Measurements from ENCODE around the gene IRF1.
"Not testable (repeated sequence)": the region's sequence is repeated elsewhere in the genome, so short reads cannot be mapped to it uniquely, and the experiment has no call there.

Gene IRF1

GRCh38 chr5:132490484-132491367 lies at the start of gene IRF1:
IRF1 (minus strand) TSS chr5:132490773; CDS start chr5:132489478, 1,295 bp downstream.
- peak; percentile 96 to 97 for DNase-seq (ENCODE audit: low read depth in 2 of 2)

GRCh38 chr5:132540149-132540548 lies 49.6 kb upstream of the IRF1 start:
- DNase-seq (ENCODE audit: low read depth in 2 of 2), result no peak

- no peak for DNase-seq (ENCODE audit: low read depth in 2 of 2)
Measured at GRCh38 chr5:132539716-132540115, 49.1 kb upstream of the IRF1 start.

- no peak for DNase-seq (ENCODE audit: low read depth in 2 of 2)
Measured at GRCh38 chr5:132530946-132531345, 40.4 kb upstream of the IRF1 start.

GRCh38 chr5:132528866-132529634 lies 38.5 kb upstream of the IRF1 start:
- DNase-seq (ENCODE audit: low read depth in 2 of 2), result no peak

GRCh38 chr5:132528021-132528420 lies 37.4 kb upstream of the IRF1 start:
- DNase-seq (ENCODE audit: low read depth in 2 of 2), result no peak

- no peak for DNase-seq (ENCODE audit: low read depth in 2 of 2)
Measured at GRCh38 chr5:132526974-132527564, 36.5 kb upstream of the IRF1 start.

- no peak for DNase-seq (ENCODE audit: low read depth in 2 of 2)
Measured at GRCh38 chr5:132526290-132526973, 35.9 kb upstream of the IRF1 start.

- DNase-seq (ENCODE audit: low read depth in 2 of 2), result no peak
Measured at GRCh38 chr5:132525299-132525724, 34.7 kb upstream of the IRF1 start.

GRCh38 chr5:132524877-132525276 lies 34.3 kb upstream of the IRF1 start:
- not testable (repeated sequence) for DNase-seq (ENCODE audit: low read depth in 2 of 2)

- not testable (repeated sequence) for DNase-seq (ENCODE audit: low read depth in 2 of 2)
Measured at GRCh38 chr5:132522067-132522466, 31.5 kb upstream of the IRF1 start.

GRCh38 chr5:132513618-132514336 lies 23.2 kb upstream of the IRF1 start:
- not testable (repeated sequence) for DNase-seq (ENCODE audit: low read depth in 2 of 2)

- no peak for DNase-seq (ENCODE audit: low read depth in 2 of 2)
Measured at GRCh38 chr5:132510076-132510475, 19.5 kb upstream of the IRF1 start.

GRCh38 chr5:132506094-132506692 lies 15.6 kb upstream of the IRF1 start:
- no peak for DNase-seq (ENCODE audit: low read depth in 2 of 2)

GRCh38 chr5:132505641-132506040 lies 15.1 kb upstream of the IRF1 start:
- DNase-seq (ENCODE audit: low read depth in 2 of 2), result no peak

- no peak for DNase-seq (ENCODE audit: low read depth in 2 of 2)
Measured at GRCh38 chr5:132504746-132505145, 14.2 kb upstream of the IRF1 start.

GRCh38 chr5:132503244-132503643 lies 12.7 kb upstream of the IRF1 start:
- DNase-seq (ENCODE audit: low read depth in 2 of 2), result no peak

- no peak for DNase-seq (ENCODE audit: low read depth in 2 of 2)
Measured at GRCh38 chr5:132501961-132502931, 11.7 kb upstream of the IRF1 start.

- no peak for DNase-seq (ENCODE audit: low read depth in 2 of 2)
Measured at GRCh38 chr5:132501629-132501956, 11.0 kb upstream of the IRF1 start.

Measured in stimulated activated CD8-positive, alpha-beta memory T cell treated with anti-CD3 and anti-CD28 coated beads, Interleukin-15, amount 100 ng/mL, for 48 hours (primary cell).